Endothelial cell of umbilical vein (primary cell): ENCODE data around the gene PTRH1. TPM values are rescaled to one million over a fixed set of nuclear protein-coding genes. Genes with fewer than 3 reads are reported as not detected.

ENCODE experiments used
- BruUV-seq: library from RNA; stranded (reverse); fragments of 400-500 nt; replicated peaks from 2 replicates; lab custom pipeline; 2021; lab: Mats Ljungman, UMichigan
- CTCF ChIA-PET: fragments of 300-600, 350-600 bp; sonication (Branson Sonifier 250); formaldehyde crosslinking; loops from one replicate; lab custom pipeline; 2021; ENCODE audit warnings: antibody characterized with exemption, inconsistent platforms; lab: Charles Lee
- POLR2A ChIA-PET: fragments of 300-600, 350-600 bp; sonication (Branson Sonifier 250); formaldehyde crosslinking; loops from one replicate; lab custom pipeline; 2021; ENCODE audit warnings: antibody characterized with exemption, inconsistent platforms; lab: Charles Lee
- DNase-seq: peaks from one replicate; pipeline ENCODE4 v3.0.0-alpha.2; 2011; ENCODE audit warnings: low read depth, low spot score
- FAIRE-seq: peaks from 2 replicates; lab custom pipeline; 2011; peaks lifted over from hg19 to GRCh38; lab: Jason Lieb, UNC
- H2AFZ ChIP-seq: 2 replicates; pipeline ENCODE4 v1.6.0; 2012; ENCODE audit warnings: low read depth, low read length, control low read depth, inconsistent platforms
- H3K27ac ChIP-seq: 2 replicates; pipeline ENCODE4 v1.5.1; 2011; ENCODE audit warnings: low read depth, mild to moderate bottlenecking, control low read depth, low read length, moderate library complexity; ENCODE audit not compliant: insufficient read depth
- H3K27me3 ChIP-seq, 2 experiments: 2 replicates each; pipeline versions ENCODE4 v1.6.0 to v1.6.1; 2011; ENCODE audit warnings: low read length in 2 of 2, mixed read lengths in 1 of 2; ENCODE audit not compliant: control insufficient read depth in 2 of 2, insufficient read depth in 2 of 2
- H3K36me3 ChIP-seq, 2 experiments: 2 replicates in 1 of 2; 3 replicates in 1 of 2; pipeline ENCODE4 v1.5.1; 2011; ENCODE audit warnings: low read length in 2 of 2, mild to moderate bottlenecking in 1 of 2, moderate library complexity in 1 of 2; ENCODE audit not compliant: control insufficient read depth in 2 of 2, insufficient read depth in 2 of 2; ENCODE audit errors: extremely low read depth in 1 of 2
- H3K4me1 ChIP-seq: 3 replicates; pipeline ENCODE4 v1.5.1; 2011; ENCODE audit warnings: mild to moderate bottlenecking, low read length; ENCODE audit not compliant: control insufficient read depth, insufficient read depth; ENCODE audit errors: extremely low read depth
- H3K4me2 ChIP-seq: 2 replicates; pipeline ENCODE4 v1.6.1; 2011; ENCODE audit warnings: low read length, control low read depth, mixed read lengths; ENCODE audit not compliant: insufficient read depth
- H3K4me3 ChIP-seq, 3 experiments: fragments of 200-600 bp in 1 of 3; sonication (generic), shearing (Covaris generic) in 1 of 3; replicated peaks in 1 of 3; 2 replicates each; pipeline ENCODE4 v1.5.1; 2011 to 2016; ENCODE audit warnings: control low read depth in 3 of 3, low read length in 3 of 3, mild to moderate bottlenecking in 2 of 3, inconsistent platforms in 1 of 3, low read depth in 1 of 3, moderate library complexity in 1 of 3; ENCODE audit not compliant: insufficient read depth in 1 of 3
- H3K79me2 ChIP-seq: 2 replicates; pipeline ENCODE4 v1.6.0; 2012; ENCODE audit warnings: low read length, inconsistent platforms; ENCODE audit not compliant: control insufficient read depth, insufficient read depth
- H3K9ac ChIP-seq: replicated peaks from 2 replicates; pipeline ENCODE3; 2011; ENCODE audit warnings: low read length, control low read depth; ENCODE audit not compliant: insufficient read depth; ENCODE audit errors: extremely low read depth
- H3K9me1 ChIP-seq: replicated peaks from 3 replicates; pipeline ENCODE4 v1.6.0; 2011; ENCODE audit warnings: mild to moderate bottlenecking, low read length; ENCODE audit not compliant: control insufficient read depth, insufficient read depth; ENCODE audit errors: extremely low read depth
- H3K9me3 ChIP-seq: replicated peaks from 2 replicates; pipeline ENCODE4 v1.5.1; 2012; ENCODE audit warnings: low read length, inconsistent platforms; ENCODE audit not compliant: control insufficient read depth, insufficient read depth
- H4K20me1 ChIP-seq: replicated peaks from 2 replicates; pipeline ENCODE3; 2011; ENCODE audit warnings: mild to moderate bottlenecking, low read length; ENCODE audit not compliant: control insufficient read depth, insufficient read depth; ENCODE audit errors: extremely low read depth
- CTCF ChIP-seq, 2 donors: IDR thresholded peaks; 1 replicate in 1 of 2; 2 replicates in 1 of 2; pipeline ENCODE4 v1.5.1; 2011; ENCODE audit warnings: low read length in 2 of 2, mild to moderate bottlenecking in 2 of 2, moderate library complexity in 2 of 2, control low read depth in 1 of 2, inconsistent platforms in 1 of 2, low read depth in 1 of 2; ENCODE audit not compliant: insufficient read depth in 1 of 2; ENCODE audit errors: extremely low read depth in 1 of 2
- EZH2 ChIP-seq: IDR thresholded peaks from 2 replicates; pipeline ENCODE4 v1.6.1; 2012; ENCODE audit warnings: borderline replicate concordance, low read depth, mild to moderate bottlenecking, moderate library complexity, low read length, inconsistent platforms; ENCODE audit not compliant: severe bottlenecking
- FOS ChIP-seq: IDR thresholded peaks from 2 replicates; pipeline ENCODE4 v1.6.1; 2011; ENCODE audit warnings: mild to moderate bottlenecking, low read length, moderate library complexity, borderline replicate concordance; ENCODE audit not compliant: insufficient read depth
- GATA2 ChIP-seq: IDR thresholded peaks from 2 replicates; pipeline ENCODE4 v1.7.0; 2011; ENCODE audit warnings: low read depth, mild to moderate bottlenecking, moderate library complexity, mixed read lengths, low read length; ENCODE audit not compliant: insufficient read length, insufficient read depth
- JUN ChIP-seq: IDR thresholded peaks from 2 replicates; pipeline ENCODE4 v1.6.1; 2011; ENCODE audit warnings: borderline replicate concordance, low read depth; ENCODE audit not compliant: insufficient read length, insufficient read depth
- MAX ChIP-seq: IDR thresholded peaks from 2 replicates; pipeline ENCODE4 v1.6.1; 2011; ENCODE audit not compliant: insufficient read depth, insufficient read length
- MYC ChIP-seq: IDR thresholded peaks from one replicate; pipeline ENCODE4 v1.6.1; 2011; ENCODE audit warnings: mild to moderate bottlenecking, low read depth, low read length
- POLR2A ChIP-seq: IDR thresholded peaks from 2 replicates; pipeline ENCODE4 v1.6.1; 2012; ENCODE audit warnings: low read depth, mild to moderate bottlenecking, control low read depth, low read length
- POLR2AphosphoS5 ChIP-seq: IDR thresholded peaks from 2 replicates; pipeline ENCODE4 v1.6.1; 2012; ENCODE audit warnings: low read depth, mild to moderate bottlenecking, control low read depth, low read length, moderate library complexity; ENCODE audit not compliant: insufficient read depth
- dilution Hi-C: fragments of 300-500 bp; cut with MboI; formaldehyde crosslinking; loops from one replicate; pipeline ENCODE4 v1.15.0; 2019; ENCODE audit warnings: low sequenced_read_pairs; ENCODE audit not compliant: extremely low pct_ligation_motif_present
- intact Hi-C: fragments of 100-400 bp; cut with micrococcal nuclease; formaldehyde crosslinking; loops from one replicate; pipeline ENCODE4 v1.10.0; 2022
- polyA plus RNA-seq, 4 experiments: library from polyadenylated mRNA; depleted of rRNA in 3 of 4; stranded (reverse) in 3 of 4; unstranded in 1 of 4; fragments of >200 nt; gene quantifications; 2 replicates each; pipeline versions ENCODE4 v1.2.1 to v1.2.3, GENCODE V29; 2011 to 2012; ENCODE audit warnings: missing spikeins in 1 of 4
- total RNA-seq: library from RNA; stranded (reverse); gene quantifications from 2 replicates; pipeline ENCODE4 v1.2.3, GENCODE V29; 2021

The PTRH1 gene
- total and polyA plus RNA-seq, 2 donors (not counting 3 experiments of a cell fraction or from before 2014, with no cell fraction given) = 25.1 to 52.2 TPM

- DNase-seq = no peak
- Histone ChIP-seq H3K4me1 (no peaks in the 10 kb centered on the region), H3K27ac (no peak overlapping the region), H3K27me3 (no peaks in the 10 kb centered on the region), H3K9ac (no peak overlapping the region), H2AFZ (no peak overlapping the region), H3K4me2 (no peak overlapping the region), H3K9me1 (no peaks in the 10 kb centered on the region), H4K20me1 (no peaks in the 10 kb centered on the region), H3K36me3 (peaks cover 0 to 46% of the 10 kb centered on the region in 2 experiments), H3K9me3 (no peaks in the 10 kb centered on the region), H3K4me3 (no peak overlapping the region), H3K79me2 (no peaks in the 10 kb centered on the region)
- POLR2A ChIA-PET = no interaction called here
- dilution Hi-C loops (no loop called here), intact Hi-C loops (no loop called here)
- CTCF ChIA-PET = interaction anchor here (1.0 to 1.9 kb wide), 2 partner anchors 13 to 50 kb away, joined by 3 to 6 read pairs; partner anchors contain the start of gene TOR2A
- BruUV-seq = no TSS peak
- no peak for FAIRE-seq
- TF ChIP-seq POLR2AphosphoS5 (no peak), FOS (no peak), GATA2 (no peak), CTCF (IDR thresholded peaks at IDR 0.05; ENCODE audit: extremely low read depth in 1 of 2, insufficient read depth in 1 of 2, low read depth in 1 of 2, low read length in 2 of 2) (no peak), MAX (no peak), MYC (no peak), EZH2 (no peak), POLR2A (no peak), JUN (no peak)
These were observed 30.9 kb downstream of the PTRH1 start for GRCh38 chr9:127684576-127684975.
